ENCODE results near the gene NRXN3. TPM values are rescaled to one million over a fixed set of nuclear protein-coding genes. Genes with fewer than 3 reads are reported as not detected.

Gene NRXN3
- total RNA-seq, 1 donor from 2014 or later, result 1.0 TPM

- ATAC-seq, result no peak
- intact Hi-C loops (cut with micrococcal nuclease), result no loop called here
These were observed 58.6 kb downstream of the NRXN3 start for GRCh38 chr14:78228702-78229327.

DNA sequence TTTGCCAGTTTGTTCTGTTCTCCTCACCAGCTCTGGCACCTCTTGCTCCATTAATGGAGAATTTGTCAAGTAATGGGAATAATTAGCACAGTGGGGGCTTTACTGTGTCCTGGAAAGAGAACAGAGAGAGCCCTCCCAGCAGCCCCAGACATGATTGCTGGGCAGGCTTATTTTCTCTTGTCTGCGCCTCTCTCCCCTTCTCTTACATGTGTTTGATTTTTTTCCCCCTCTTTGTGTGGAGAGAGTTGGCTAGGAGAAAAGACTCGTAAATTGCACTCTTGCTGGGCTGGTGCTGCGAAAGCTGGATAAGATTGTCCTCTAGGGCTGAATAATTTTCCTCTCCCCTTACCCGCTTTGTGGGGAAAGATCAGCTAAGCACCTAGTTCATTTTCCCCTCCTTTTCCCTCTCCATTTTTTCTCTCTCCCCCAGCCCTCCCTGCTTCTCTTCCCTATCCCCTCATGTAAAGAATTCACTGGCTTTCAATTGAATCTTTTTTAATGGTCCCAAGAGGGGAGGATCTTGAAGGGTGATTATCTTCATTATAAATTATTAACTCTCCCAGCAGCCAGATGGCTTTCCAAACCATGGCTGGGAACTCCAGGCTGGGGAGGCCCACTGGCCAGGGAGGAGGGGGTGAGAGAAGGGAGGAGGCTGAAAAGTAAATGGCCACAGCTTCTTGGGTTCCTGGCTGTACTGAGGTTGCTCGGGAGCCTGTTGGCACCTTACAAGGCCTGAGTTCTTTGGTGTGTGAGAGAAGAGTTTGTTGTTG lies 62.2 kb downstream of the NRXN3 start:
- ATAC-seq, result no peak
- intact Hi-C loops (cut with micrococcal nuclease), result no loop called here

More at GRCh38 chr14:78228702-78229327, 58.6 kb downstream of the NRXN3 start:
- no peak for DNase-seq

DNA sequence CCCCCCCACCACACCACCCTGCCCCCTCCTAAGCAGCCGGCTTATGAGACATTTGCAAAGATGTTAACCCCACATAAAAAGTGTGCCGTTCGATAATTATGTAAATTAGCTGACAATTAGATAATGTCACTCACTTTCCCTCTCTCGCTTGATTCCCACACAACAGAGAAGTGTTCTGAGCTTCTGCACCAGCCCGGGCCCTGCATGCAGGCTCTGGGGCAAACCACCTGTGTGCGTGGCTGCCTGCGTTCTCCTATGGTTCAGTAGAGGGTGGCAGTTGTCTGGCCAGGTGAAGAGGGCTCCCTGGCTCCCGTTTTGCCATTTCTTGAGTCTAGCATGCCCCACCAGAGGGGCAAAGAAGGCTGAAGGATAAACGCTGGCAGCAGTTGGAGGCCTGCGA lies 68.0 kb downstream of the NRXN3 start:
- DNase-seq (no peak), ATAC-seq (no peak)
- intact Hi-C loops (cut with micrococcal nuclease), result no loop called here

More for the DNA sequence above, 62.2 kb downstream of the NRXN3 start:
- no peak for DNase-seq

DNA sequence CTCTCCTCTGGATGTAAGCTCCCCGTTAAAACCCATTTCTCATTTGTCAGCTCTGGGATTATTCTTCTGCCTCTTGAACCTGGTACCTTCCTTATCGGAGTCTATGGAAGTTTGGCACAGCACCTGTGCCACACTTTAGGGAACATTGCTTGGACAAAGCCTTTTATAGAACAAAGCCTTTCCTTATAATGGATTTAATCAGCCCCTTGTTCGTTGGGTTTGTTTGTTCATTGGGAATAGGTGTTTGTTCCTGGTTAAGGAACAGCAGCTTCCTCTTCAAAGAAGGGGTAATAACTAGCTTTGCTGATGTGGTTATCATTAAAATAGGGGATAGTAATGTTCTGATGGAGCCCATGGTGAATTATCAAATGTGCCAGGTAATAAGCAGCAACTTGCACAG lies 70.4 kb downstream of the NRXN3 start:
- ATAC-seq, result no peak
- intact Hi-C loops (cut with micrococcal nuclease), result no loop called here

GRCh38 chr14:78242086-78242485 lies 71.9 kb downstream of the NRXN3 start:
- no peak for DNase-seq
- no peak for ATAC-seq
- intact Hi-C loops (cut with micrococcal nuclease), result no loop called here

More for the DNA sequence above, 70.4 kb downstream of the NRXN3 start:
- DNase-seq, result no peak

DNA sequence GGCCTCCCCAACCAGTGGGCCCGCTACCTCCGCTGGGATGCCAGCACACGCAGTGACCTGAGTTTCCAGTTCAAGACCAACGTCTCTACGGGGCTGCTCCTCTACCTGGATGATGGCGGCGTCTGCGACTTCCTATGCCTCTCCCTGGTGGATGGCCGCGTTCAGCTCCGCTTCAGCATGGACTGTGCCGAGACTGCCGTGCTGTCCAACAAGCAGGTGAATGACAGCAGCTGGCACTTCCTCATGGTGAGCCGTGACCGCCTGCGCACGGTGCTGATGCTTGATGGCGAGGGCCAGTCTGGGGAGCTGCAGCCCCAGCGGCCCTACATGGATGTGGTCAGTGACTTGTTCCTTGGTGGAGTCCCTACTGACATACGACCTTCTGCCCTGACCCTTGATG lies 73.0 kb downstream of the NRXN3 start:
- DNase-seq, result no peak
- intact Hi-C loops (cut with micrococcal nuclease), result no loop called here
- ATAC-seq, result no peak

DNA sequence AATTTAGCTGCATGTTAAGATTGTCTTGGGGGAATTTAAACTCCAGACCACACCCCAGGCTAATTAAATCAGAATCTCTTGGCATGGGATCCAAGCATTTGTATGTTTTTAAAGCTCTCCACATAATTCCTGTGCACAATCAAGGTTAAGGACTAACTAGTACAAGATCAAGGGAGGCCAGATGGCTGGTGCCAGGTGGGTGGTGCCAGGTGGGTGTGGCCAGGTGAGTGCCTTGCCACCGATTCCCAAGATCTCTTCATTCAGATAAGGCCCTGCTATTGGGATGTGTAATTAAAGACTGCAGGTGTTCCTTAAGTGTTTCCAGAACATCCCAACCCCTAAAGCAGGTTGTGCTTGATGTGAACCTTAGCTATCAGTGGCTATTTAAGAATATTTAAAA lies 75.1 kb downstream of the NRXN3 start:
- DNase-seq, result no peak
- intact Hi-C loops (cut with micrococcal nuclease), result no loop called here
- no peak for ATAC-seq

DNA sequence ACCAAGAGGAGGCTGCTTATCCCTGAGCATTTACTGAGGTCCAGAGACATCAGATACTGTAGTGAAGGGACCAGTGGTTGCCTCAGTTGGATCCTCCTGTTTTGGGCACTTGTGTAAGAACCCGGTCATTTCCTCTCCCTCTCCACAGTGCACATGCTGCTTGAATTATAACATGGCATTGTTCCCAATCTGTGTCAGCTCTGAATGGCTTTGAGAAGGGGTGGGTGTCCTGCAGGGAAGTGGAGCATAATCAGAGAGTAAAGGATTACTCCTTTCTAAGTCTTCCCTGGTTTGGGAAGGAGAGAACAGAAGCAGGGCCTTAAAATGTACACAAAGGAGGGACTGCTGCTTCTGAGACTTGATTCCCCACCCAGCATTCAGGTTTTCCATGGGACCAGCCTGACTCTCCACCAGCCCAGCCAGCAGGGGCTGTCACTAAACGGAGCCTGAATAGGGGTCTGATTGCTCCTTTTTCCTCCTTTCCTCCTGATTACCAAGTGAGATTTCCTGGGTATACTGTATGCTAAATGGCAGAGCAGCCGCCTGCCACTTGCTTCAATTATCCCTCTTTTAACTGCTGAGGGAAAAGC lies 78.4 kb downstream of the NRXN3 start:
- DNase-seq (no peak), ATAC-seq (no peak)
- intact Hi-C loops (cut with micrococcal nuclease), result no loop called here

DNA sequence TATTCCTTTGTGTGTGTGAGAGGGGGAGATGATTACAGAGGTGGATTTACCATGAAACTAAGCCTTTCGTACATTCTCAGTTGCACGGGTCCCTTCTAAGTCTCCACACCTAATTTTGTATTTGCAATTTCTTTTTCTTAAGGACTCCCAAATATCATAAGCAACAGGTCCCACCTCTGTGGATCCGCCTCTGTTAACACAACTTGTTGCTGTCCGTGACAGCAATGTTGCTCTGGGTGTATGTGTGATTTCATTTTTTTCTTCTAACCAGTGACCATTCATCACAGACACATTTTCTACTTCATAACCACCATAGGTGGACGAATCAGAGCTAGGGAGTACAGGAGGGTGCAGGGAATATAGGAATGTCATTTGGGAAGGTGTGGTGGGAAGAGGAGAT lies 81.1 kb downstream of the NRXN3 start:
- no peak for ATAC-seq
- DNase-seq, result no peak
- intact Hi-C loops (cut with micrococcal nuclease), result no loop called here

DNA sequence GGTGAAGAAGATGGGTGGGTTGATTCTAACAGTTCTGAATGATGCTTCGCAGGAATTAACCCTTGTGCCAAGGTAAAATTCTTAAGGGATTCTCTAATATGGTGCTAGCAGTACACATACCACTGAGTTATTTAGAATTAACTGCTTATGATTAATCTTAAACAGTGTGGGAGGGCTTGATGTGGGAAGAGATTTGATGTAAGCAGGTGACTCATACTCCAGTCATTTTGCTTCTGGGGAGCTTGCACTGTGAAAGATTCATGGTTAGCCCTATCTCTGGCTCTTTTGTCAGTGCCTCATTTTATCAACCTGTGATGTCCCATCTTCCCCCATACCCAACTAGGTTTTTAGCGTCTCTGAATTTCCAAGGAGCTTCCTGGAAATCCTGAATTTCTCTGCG lies 83.8 kb downstream of the NRXN3 start:
- intact Hi-C loops (cut with micrococcal nuclease), result no loop called here
- no peak for DNase-seq
- ATAC-seq, result no peak

GRCh38 chr14:78254911-78255461 lies 84.8 kb downstream of the NRXN3 start:
- intact Hi-C loops (cut with micrococcal nuclease), result no loop called here
- DNase-seq, result no peak

DNA sequence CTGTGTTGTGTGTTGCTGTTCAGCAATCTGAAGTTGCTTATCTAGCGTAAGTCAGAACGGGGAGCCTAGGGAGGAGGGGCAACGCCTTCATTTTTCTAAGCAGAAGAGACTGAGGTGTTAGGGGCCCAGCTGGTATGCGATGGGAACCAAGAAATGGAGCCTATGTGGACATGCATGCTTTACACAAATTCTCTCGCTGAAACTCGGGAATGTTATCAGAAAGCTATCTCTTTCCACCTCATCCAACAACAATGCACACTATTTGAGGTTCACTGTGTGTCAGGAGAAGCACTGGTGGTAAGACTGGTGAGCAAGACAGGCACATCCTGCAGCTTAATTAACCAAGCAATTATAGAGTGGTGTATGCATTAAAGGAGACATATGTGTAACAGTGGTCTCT lies 89.7 kb downstream of the NRXN3 start:
- intact Hi-C loops (cut with micrococcal nuclease), result no loop called here
- DNase-seq (no peak), ATAC-seq (no peak)

More at GRCh38 chr14:78254911-78255461, 84.8 kb downstream of the NRXN3 start:
- no peak for ATAC-seq

- DNase-seq, result no peak
- intact Hi-C loops (cut with micrococcal nuclease), result no loop called here
- ATAC-seq, result no peak
These were observed 108.5 kb downstream of the NRXN3 start for GRCh38 chr14:78278464-78279250.

DNA sequence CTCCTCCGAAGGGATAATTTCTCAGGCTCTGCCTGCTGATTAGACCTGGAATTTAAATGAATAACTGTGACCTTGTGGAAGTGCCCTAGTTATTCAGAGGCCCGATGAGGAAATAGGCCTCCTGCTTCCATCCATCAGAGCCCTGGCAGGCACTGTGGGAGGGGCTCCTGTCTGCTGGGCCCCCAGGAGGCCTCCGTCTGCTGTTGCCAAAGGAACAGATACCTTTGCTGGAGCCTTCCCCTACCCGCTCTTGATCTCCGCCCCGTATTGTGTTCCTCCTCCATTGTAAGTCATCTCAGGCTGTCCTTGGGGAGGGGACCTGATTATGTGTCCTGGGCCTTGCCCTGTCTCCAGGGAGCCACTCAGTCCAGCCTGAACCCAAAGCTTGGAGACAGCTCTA lies 112.3 kb downstream of the NRXN3 start:
- ATAC-seq, result no peak
- DNase-seq, result no peak
- intact Hi-C loops (cut with micrococcal nuclease), result no loop called here

DNA sequence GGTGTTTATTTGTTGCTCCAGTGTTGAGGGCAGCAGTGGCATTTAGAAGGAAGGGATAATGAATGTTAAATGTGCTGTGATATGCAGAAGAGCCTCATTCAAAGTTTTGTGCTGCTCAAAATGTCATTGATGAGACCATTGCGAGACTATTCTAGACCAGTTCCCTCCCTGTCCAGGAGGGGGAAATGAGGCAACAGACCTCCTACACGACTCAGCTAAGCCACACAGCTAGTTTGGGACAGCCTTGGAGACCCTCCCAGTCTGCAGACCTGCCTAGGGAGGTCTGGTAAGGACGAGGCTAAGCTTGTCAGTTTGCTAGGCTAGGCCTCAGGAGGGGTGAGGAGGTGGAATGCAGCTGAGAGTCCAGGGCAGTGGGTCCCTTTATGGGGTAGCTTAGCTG lies 116.0 kb downstream of the NRXN3 start:
- DNase-seq, result no peak
- ATAC-seq, result no peak
- intact Hi-C loops (cut with micrococcal nuclease), result no loop called here

GRCh38 chr14:78292003-78292402 lies 121.8 kb downstream of the NRXN3 start:
- ATAC-seq (no peak), DNase-seq (no peak)
- intact Hi-C loops (cut with micrococcal nuclease), result no loop called here

GRCh38 chr14:78297858-78298257 lies 127.7 kb downstream of the NRXN3 start:
- no peak for DNase-seq
- no peak for ATAC-seq
- intact Hi-C loops (cut with micrococcal nuclease), result no loop called here

- DNase-seq (no peak), ATAC-seq (no peak)
- intact Hi-C loops (cut with micrococcal nuclease), result no loop called here
These were observed 128.1 kb downstream of the NRXN3 start for GRCh38 chr14:78298298-78298697.

GRCh38 chr14:78302841-78303240 lies 132.7 kb downstream of the NRXN3 start:
- intact Hi-C loops (cut with micrococcal nuclease), result no loop called here
- ATAC-seq (no peak), DNase-seq (no peak)

DNA sequence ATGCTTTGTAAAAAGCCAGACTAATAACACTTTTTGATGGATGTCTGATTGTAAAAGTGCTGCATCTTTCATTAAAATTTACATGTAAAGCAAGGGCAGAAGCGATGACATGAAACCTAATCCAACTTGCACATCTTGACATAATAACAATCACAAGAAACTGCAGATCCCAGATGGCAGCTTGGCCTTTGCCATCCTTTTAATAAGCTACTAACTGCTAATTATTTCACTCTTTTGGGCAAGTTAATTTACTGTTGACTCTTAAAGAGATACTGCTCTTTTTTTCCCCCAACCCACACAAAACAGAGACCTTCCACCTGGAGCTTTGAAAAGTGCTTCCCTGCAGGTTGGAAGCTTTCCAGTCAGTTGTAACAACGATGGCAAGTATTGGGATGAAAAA lies 137.5 kb downstream of the NRXN3 start:
- intact Hi-C loops (cut with micrococcal nuclease), result no loop called here
- ATAC-seq, result no peak
- DNase-seq, result no peak

Measured in left ventricle myocardium superior (tissue), 1 donor.